Loucy (cell line): ENCODE data around the gene ME3.

Experiments used
- H2AFZ ChIP-seq: fragments of 200-600 bp; sonication (generic); 2 replicates; pipeline ENCODE4 v1.6.0; 2016; ENCODE audit warnings: antibody characterized with exemption, mild to moderate bottlenecking, low read length, moderate library complexity
- H3F3A ChIP-seq: fragments of 200-600 bp; 2 replicates; pipeline ENCODE4 v1.6.0; 2016; ENCODE audit warnings: antibody characterized with exemption, low read depth, mild to moderate bottlenecking
- H3K27me3 ChIP-seq: fragments of 200-600 bp; sonication (generic); 2 replicates; pipeline ENCODE4 v1.6.1; 2014; ENCODE audit warnings: low read length, mild to moderate bottlenecking; ENCODE audit not compliant: insufficient read depth, poor library complexity, severe bottlenecking
- H3K36me3 ChIP-seq: fragments of 200-600 bp; sonication (generic); 2 replicates; pipeline ENCODE4 v1.6.1; 2016; ENCODE audit warnings: low read length; ENCODE audit not compliant: insufficient read depth
- H3K4me1 ChIP-seq: fragments of 200-600 bp; sonication (generic); 2 replicates; pipeline ENCODE4 v1.5.1; 2014; ENCODE audit warnings: low read length, mild to moderate bottlenecking; ENCODE audit not compliant: insufficient read depth, poor library complexity, severe bottlenecking
- H3K4me2 ChIP-seq: fragments of 200-600 bp; sonication (generic); 2 replicates; pipeline ENCODE4 v1.6.0; 2014; ENCODE audit warnings: antibody characterized with exemption, low read length, low read depth, mild to moderate bottlenecking; ENCODE audit not compliant: poor library complexity, severe bottlenecking
- H3K4me3 ChIP-seq: fragments of 200-600 bp; sonication (generic); 2 replicates; pipeline ENCODE4 v1.5.1; 2014; ENCODE audit warnings: low read length, mild to moderate bottlenecking, mixed read lengths; ENCODE audit not compliant: poor library complexity, severe bottlenecking
- H3K79me2 ChIP-seq: fragments of 200-600 bp; sonication (generic); 2 replicates; pipeline ENCODE4 v1.6.1; 2014; ENCODE audit warnings: low read length; ENCODE audit not compliant: insufficient read depth
- H3K9ac ChIP-seq: fragments of 200-600 bp; sonication (generic); 2 replicates; pipeline ENCODE4 v1.6.0; 2014; ENCODE audit warnings: mild to moderate bottlenecking, low read depth, low read length, moderate library complexity; ENCODE audit not compliant: poor library complexity, severe bottlenecking
- H3K9me2 ChIP-seq: fragments of 200-600 bp; sonication (generic); replicated peaks from 2 replicates; pipeline ENCODE4 v1.6.1; 2016; ENCODE audit warnings: low read depth, low read length, mixed read lengths
- H3K9me3 ChIP-seq: fragments of 200-600 bp; sonication (generic); 2 replicates; pipeline ENCODE4 v1.6.1; 2014; ENCODE audit warnings: mild to moderate bottlenecking, antibody characterized with exemption, low read length, low read depth; ENCODE audit not compliant: insufficient read depth
- H4K20me1 ChIP-seq: fragments of 200-600 bp; sonication (generic); 2 replicates; pipeline ENCODE4 v1.6.0; 2014; ENCODE audit warnings: antibody characterized with exemption, low read length, mild to moderate bottlenecking; ENCODE audit not compliant: insufficient read depth, poor library complexity, severe bottlenecking
- CTCF ChIP-seq: fragments of 200-600 bp; sonication (generic); conservative IDR thresholded peaks from 2 replicates; pipeline ENCODE4 v1.5.1; 2014; ENCODE audit warnings: mild to moderate bottlenecking, antibody characterized with exemption, low read length
- EZH2phosphoT487 ChIP-seq: fragments of 200-600 bp; IDR thresholded peaks from 2 replicates; pipeline ENCODE4 v1.6.1; 2018; ENCODE audit warnings: antibody characterized with exemption, mild to moderate bottlenecking, moderate library complexity, borderline replicate concordance

ME3 gene

GRCh38 chr11:86506235-86506634 is 166.2 kb downstream of the ME3 start:
- Histone ChIP-seq H3F3A (no peaks in the 10 kb centered on the region; the same call in 1 of the 2 replicates), H2AFZ (no peak overlapping the region), H3K4me3 (no peak overlapping the region), H4K20me1 (no peaks in the 10 kb centered on the region), H3K9me2 (no peaks in the 10 kb centered on the region), H3K27me3 (no peaks in the 10 kb centered on the region), H3K9ac (no peak overlapping the region), H3K4me2 (no peak overlapping the region), H3K79me2 (no peaks in the 10 kb centered on the region), H3K4me1 (peaks cover 32% of the 10 kb centered on the region), H3K9me3 (no peaks in the 10 kb centered on the region), H3K36me3 (no peaks in the 10 kb centered on the region)
- TF ChIP-seq EZH2phosphoT487 (no peak), CTCF (no peak)

DNA sequence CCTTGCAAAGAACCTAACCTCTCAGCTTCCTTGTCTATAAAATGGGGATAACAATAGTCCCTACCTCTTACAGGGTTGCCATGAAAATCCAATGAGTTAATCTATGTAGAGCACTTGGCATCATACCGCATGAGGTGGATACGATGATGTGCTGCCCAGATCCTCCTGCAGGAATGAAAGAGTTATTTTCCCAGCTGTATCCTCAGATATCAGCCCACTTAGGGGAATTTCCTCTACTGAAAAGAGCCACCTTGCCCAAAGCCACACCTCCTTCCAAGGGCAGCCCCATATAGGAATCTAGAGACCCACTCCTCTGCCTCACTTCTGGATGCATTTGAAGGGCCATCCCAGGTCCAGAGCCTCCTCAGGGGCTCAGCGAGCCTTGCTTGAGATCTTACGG is 169.3 kb downstream of the ME3 start:
- no peaks in the 10 kb centered on the region for H3K9me2 ChIP-seq
- TF ChIP-seq EZH2phosphoT487 (no peak), CTCF (no peak)
- no peaks in the 10 kb centered on the region for H3K36me3 ChIP-seq
- peaks cover 57% of the 10 kb centered on the region for H3K4me1 ChIP-seq
- H2AFZ ChIP-seq = no peak overlapping the region
- no peaks in the 10 kb centered on the region for H3K27me3 ChIP-seq
- H4K20me1 ChIP-seq = no peaks in the 10 kb centered on the region
- H3K79me2 ChIP-seq = no peaks in the 10 kb centered on the region
- H3F3A ChIP-seq = no peaks in the 10 kb centered on the region; the same call in 1 of the 2 replicates
- H3K4me3 ChIP-seq = no peak overlapping the region
- H3K4me2 ChIP-seq = peak overlapping the region; percentile 35
- H3K9me3 ChIP-seq = no peaks in the 10 kb centered on the region
- H3K9ac ChIP-seq = no peak overlapping the region

- no peak overlapping the region for H3K9ac ChIP-seq
- H3K4me3 ChIP-seq = no peak overlapping the region
- TF ChIP-seq CTCF (no peak), EZH2phosphoT487 (no peak)
- H3K4me1 ChIP-seq = peaks cover 66% of the 10 kb centered on the region
- H3K79me2 ChIP-seq = no peaks in the 10 kb centered on the region
- no peak overlapping the region for H3K4me2 ChIP-seq
- no peaks in the 10 kb centered on the region for H4K20me1 ChIP-seq
- H3K9me3 ChIP-seq = no peaks in the 10 kb centered on the region
- H3K27me3 ChIP-seq = no peaks in the 10 kb centered on the region
- H2AFZ ChIP-seq = no peak overlapping the region
- no peaks in the 10 kb centered on the region for H3K36me3 ChIP-seq
- no peaks in the 10 kb centered on the region for H3K9me2 ChIP-seq
- H3F3A ChIP-seq = no peaks in the 10 kb centered on the region; the same call in 1 of the 2 replicates
These were observed 170.2 kb downstream of the ME3 start for GRCh38 chr11:86502137-86502642.
